SW 1271 (cell line): Measurements from ENCODE around the gene ARHGAP22.
"Not testable (repeated sequence)": the region's sequence is repeated elsewhere in the genome, so short reads cannot be mapped to it uniquely, and the experiment has no call there.

Source experiments
- DNase-seq, 2 experiments: peaks; one replicate each; lab custom pipeline; 2025; lab: John Stamatoyannopoulos, UW

The ARHGAP22 gene

DNA sequence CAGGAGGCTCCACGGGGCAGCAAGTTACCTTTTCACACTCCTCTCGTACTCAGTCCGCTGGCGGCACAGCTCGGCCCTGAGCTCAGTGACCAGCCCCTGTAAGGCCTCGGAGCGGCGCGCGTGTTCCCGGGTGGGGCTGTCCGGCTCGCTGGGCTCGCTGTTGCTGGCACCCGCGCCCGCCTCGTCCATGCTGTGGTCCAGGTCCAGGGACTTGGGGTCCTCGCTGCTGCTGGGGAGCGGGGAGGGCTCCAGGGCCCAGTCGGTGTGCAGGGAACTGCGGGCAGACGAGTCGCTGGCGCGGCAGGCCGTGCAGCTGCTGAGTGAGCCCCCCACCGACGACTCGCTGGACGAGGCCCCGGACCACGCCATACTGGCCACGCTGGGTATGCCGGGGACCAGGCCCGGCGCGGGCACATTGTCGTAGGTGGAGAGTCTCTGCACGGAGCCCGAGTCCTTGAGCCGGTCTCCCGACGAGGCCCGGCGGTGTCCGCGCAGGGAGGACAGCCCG, 154.6 kb downstream of the ARHGAP22 start:
- DNase-seq = no peak

DNA sequence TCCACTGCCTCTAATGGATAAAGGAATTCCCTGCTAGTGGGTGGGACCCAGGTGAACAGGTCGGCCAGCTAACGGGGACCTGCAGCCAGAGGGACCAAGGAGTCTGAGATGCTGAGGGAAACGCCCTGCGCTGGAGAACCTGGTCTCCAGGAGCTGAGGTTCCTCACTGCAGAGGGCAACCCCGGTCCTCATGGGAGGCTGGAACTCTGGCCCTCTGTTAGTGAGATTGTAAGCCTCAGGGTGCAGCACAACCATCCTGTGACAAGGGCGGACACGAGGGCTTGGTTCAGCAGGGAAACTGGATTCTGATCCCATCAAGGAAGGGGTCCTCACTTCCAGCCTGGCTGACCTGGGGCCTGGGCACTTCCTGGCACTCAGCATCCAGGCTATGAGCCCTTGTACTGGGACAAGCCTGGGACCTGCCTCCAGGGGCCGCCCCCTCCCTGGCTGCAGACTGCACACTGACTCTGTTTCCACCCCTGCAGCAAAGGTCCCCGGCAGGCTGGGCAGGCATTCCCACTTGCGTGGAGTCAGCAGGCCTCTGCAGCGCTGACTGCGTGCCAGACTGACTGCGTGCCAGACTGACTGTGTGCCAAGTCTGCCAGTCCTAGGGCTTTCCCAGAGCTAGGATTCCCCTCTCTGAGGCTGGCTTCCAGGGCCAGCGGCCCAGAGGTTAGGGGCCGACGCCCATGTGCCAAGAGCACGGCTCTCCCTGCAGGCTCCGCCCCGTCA, 155.2 kb downstream of the ARHGAP22 start:
- no peak for DNase-seq

DNA sequence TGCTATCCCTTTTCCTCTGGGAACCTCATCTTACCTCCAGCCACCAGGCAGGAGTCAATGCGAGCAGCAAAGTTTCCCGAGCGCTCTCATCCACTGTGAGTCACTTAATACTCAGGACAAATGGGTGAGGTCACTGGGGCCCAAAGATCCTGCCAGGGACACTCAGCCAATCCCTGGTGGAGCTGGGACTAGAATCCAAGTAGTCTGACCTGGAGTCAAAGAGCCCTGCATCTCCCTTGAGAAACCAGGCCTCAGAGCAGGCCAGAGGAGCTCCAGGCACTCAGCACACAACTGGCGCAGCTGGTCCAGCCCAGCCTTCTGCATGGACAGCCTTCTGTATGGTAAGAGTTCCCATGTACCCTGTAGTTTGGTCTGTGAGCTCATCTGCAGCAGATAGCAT, 156.1 kb downstream of the ARHGAP22 start:
- DNase-seq = no peak

DNA sequence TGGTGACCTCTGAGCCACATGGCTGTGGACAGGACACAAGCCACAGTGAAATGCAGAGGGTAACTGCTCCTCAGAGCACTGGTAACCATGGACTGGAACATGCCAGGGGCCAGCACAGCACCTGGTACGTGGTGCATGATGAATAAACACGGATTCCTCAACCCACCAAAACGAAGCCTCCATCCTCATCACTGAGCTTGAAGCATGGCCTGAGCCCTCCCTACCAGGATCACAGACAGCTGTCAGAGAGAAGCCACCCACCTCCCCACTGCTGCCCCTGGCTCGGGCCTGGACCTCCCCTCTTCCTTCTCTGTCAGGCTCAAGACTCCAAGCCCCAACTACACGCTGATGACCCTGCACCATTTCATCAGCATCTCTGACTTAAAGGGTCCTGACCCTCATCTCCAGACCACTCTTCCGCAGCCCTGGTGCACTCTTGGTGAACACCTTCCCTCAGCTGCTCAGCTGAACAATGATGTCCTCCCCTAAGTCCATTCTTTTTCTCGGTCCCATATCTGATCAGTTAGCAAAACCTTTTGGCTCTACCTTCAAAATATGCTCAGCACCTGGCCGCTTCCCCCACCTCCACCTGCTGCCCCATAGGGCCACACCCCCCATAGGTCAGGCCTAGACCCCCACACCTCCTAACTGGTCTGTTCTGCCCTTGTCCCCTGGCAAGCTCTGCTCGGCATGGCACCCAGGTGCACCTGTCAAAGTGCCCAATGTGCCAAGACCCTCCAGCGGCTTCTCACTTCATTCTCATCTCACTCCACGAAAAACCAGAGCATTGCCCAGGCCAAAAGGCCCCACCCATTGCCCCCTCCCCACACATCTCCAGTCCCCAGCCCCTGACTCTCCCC, 157.3 kb downstream of the ARHGAP22 start:
- DNase-seq = no peak

DNA sequence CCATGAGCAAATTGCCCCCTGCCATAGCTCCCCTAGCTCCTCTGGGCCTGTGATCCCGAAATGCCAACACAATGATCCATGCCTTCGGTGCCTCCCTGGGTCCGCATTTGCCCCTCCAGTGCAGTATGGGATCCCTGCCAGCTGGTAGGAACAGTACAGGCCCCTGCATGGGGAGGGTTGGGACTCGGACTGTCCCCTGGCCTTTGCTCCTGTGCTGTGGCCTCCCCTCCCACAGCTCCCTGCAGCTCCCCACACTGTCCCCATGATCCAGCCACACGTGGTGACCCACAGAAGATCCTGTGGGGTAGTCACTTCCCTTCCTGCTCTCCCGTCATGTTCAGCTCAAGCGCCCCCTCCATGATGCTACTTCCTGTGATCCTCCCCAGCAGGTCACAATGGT, 158.1 kb downstream of the ARHGAP22 start:
- DNase-seq = no peak

GRCh38 chr10:48445932-48446331, 158.9 kb downstream of the ARHGAP22 start:
- no peak for DNase-seq

GRCh38 chr10:48444861-48445841, 159.7 kb downstream of the ARHGAP22 start:
- DNase-seq = no peak

- DNase-seq = peak in 1 of 2 experiments; percentile 6
Observed at GRCh38 chr10:48444266-48444665, 160.6 kb downstream of the ARHGAP22 start.

DNA sequence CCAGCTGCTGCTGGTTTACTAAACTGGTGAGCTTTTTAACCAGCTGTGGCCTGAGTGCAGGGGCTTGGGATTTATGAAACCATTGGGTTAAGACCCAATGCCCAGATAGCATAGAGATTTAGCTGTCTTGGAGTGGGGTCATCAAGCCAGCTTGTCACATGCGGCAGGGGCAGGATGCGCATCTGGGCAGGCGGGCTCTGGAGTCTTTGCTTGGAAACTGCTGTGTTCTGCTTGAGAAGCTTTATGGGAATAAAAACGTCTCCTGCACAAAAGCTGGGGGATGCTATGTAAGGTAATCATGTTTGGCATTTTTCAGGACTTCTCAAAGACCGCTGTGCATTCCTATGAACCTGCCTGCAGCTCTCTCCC, 162.1 kb downstream of the ARHGAP22 start:
- DNase-seq = no peak

- DNase-seq = no peak
Observed at GRCh38 chr10:48442090-48442808, 162.6 kb downstream of the ARHGAP22 start.

DNA sequence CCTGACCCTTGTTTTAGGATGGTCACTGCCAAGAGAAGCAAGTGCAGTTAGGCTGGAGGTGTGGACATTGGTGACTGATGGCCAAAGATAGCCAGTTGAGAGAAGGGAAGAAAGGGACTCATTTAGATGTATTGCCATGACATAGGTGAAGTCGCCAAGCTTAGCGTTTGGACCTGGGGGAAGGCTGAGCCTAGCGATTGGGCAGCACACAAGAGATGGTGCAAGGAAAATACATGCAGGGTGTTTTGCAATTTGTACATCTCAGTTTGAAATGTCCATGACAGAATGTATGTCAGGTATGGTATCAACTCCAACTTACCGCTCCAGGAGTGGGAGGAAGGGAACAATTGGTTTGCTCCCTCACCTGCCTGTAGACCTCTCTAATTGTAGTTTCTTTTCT, 164.1 kb downstream of the ARHGAP22 start:
- DNase-seq = no peak

DNA sequence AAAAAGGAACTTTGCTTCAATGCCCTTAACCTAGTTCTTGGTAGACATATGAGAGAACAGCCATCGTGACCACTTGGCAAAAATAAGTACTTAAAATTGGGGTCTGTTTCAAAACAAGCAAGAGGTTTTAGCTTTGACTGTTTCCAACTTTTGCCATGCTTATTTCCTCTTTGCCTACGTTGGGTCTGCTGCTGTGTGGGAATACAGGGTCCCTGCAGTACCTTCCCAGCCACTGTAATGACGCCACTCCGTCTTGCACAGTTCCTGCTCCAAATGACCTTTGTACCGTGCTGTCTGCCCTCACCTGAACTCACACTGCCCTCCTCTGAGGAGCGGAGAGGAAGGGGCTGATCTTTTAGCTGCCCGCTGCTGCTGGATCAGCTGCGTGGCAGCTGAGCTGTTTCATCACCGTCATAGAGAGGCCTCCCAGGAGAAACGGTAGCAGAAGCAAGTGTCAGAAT, 165.3 kb downstream of the ARHGAP22 start:
- no peak for DNase-seq

GRCh38 chr10:48439031-48439430, 165.8 kb downstream of the ARHGAP22 start:
- DNase-seq = no peak

DNA sequence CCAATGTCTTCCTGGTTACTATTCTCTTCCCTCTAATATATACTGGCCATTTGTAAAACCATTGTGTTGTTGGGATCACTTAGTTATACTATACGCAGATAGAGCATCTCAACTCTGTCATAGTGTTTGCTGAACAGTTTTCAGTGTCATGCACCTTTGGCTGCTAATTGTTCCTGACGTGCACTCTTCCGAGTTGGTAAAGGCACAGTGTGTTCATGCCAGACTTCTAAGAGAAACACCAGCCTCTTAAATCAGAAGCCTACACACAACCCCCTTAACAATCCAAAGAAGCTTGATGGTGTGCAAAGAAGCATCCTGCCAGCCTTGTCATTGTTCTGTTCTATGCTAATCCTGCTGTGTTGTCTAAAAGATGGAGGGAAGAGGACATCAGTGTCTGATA, 167.3 kb downstream of the ARHGAP22 start:
- DNase-seq = no peak

GRCh38 chr10:48431871-48432270, 173.0 kb downstream of the ARHGAP22 start:
- DNase-seq = no peak

DNA sequence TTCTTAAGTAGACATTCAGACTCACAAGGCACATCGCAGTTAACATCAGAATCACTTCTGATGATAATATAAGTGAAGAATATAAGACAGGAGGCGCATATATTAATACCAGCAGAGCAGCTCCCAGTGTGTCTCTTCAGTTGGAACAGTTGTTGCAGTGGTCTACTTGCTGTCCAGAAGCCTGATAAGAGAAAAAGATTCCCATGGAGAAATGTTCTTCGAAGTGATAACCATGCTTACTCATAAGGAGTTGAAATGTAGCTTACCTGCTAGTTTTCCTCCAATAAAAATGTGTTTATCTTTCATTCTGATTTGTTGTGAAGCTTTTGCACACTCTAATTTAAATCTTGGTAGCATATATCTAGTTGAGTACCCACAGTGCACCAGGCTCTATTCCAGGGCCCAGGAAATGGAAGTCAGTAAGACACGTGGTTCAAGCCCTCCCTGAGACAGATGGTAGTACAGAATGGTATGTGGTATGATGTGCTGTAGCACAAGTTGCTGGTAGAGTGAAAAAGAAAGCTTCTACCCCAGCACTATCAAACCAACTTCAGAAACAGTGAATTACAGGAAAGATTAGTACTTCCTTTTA, 174.4 kb downstream of the ARHGAP22 start:
- DNase-seq = no peak

DNA sequence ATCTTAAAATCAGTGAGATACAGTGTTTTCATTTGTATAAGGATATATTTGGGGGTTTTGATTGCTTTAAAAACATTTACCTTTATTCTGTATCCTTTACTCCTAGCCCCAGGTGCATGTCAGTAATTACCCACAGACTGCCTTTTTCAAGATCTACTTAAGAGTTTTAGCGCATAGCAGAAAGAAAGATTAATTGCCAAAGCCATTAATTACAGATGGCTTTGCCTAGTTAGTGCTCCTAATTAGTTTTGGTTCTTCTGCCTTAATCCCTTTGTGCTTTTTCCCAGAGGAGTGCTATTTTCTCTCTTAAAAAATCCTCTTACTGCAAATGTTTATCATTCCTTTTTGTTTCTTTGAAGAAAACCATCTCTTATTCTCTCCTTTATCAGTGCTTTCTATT, 175.6 kb downstream of the ARHGAP22 start:
- DNase-seq = no peak

- DNase-seq = no peak
Observed at GRCh38 chr10:48428896-48429295, 176.0 kb downstream of the ARHGAP22 start.

- DNase-seq = no peak
Observed at GRCh38 chr10:48423884-48424283, 181.0 kb downstream of the ARHGAP22 start.

- DNase-seq = not testable (repeated sequence)
Observed at GRCh38 chr10:48421862-48422261, 183.0 kb downstream of the ARHGAP22 start.

DNA sequence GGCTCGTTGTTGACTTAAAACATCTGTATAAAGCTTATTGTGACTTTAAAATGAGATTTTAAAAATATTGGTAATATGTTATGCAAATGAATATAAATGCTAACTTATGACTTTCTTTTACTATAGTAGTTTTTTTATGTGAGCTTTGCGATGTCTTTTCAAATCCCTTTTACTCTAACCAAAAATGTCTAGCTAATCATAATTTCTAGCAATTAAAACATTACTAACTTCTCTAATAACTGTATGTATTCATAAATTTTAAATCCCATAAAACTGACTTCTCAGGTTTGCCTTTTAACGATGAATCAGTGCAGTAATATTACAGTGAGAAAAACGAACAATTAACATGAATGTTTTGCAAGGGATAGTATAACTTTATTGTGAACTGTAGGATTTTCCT, 185.2 kb downstream of the ARHGAP22 start:
- DNase-seq = no peak
